HepG2 (cell line): ENCODE results near the gene PRRT1B. TPM values are rescaled to one million over a fixed set of nuclear protein-coding genes. Genes with fewer than 3 reads are reported as not detected.

Source experiments
- SRF ChIP-seq: IDR thresholded peaks from 2 replicates; pipeline ENCODE4 v1.6.1; 2011; ENCODE audit warnings: mild to moderate bottlenecking, low read depth, low read length, moderate library complexity
- ZNF678 ChIP-seq: sonication (generic); formaldehyde crosslinking; IDR thresholded peaks from 2 replicates; pipeline ENCODE4 v1.4.0; 2020; ENCODE audit warnings: mild to moderate bottlenecking, missing genetic modification reagents
- polyA plus RNA-seq, 8 experiments: library from polyadenylated mRNA; depleted of rRNA in 3 of 8; stranded (reverse) in 7 of 8; unstranded in 1 of 8; fragments of >200 nt; fragmentation: Illumina TruSeq in 4 of 8; extraction: Trizol in 4 of 8; gene quantifications; 2 replicates each; pipeline versions ENCODE4 v1.2.1 to v1.2.3, GENCODE V29; 2011 to 2016; ENCODE audit warnings: low read depth in 4 of 8, missing spikeins in 1 of 8, mixed read lengths in 1 of 8; ENCODE audit not compliant: insufficient read depth in 1 of 8
- total RNA-seq, 5 experiments: library from RNA; depleted of rRNA; stranded (reverse); fragments of >200 nt; fragmentation: Illumina TruSeq; extraction: Trizol; gene quantifications; 2 replicates each; pipeline ENCODE4 v1.2.3, GENCODE V29; 2016; ENCODE audit warnings: low read depth in 1 of 5
- TF ChIP-seq, protein P1 (sequence below): sonication (generic); formaldehyde crosslinking; IDR thresholded peaks from 2 replicates; pipeline ENCODE4 v1.5.0; 2020; ENCODE audit warnings: mild to moderate bottlenecking, missing genetic modification reagents
- TF ChIP-seq, protein P2 (sequence below), 2 experiments: fragments of 450-650 bp in 1 of 2; sonication (generic) in 1 of 2; formaldehyde crosslinking in 1 of 2; IDR thresholded peaks; 2 replicates each; pipeline versions ENCODE4 v1.6.1 to v1.8.0; 2016 to 2022; ENCODE audit warnings: antibody characterized with exemption in 1 of 2, mild to moderate bottlenecking in 1 of 2, missing genetic modification reagents in 1 of 2

PRRT1B gene
- total and polyA plus RNA-seq, 2 of the 13 experiments (the other 11 are each of a cell fraction or from before 2014, with no cell fraction given): not detected

DNA sequence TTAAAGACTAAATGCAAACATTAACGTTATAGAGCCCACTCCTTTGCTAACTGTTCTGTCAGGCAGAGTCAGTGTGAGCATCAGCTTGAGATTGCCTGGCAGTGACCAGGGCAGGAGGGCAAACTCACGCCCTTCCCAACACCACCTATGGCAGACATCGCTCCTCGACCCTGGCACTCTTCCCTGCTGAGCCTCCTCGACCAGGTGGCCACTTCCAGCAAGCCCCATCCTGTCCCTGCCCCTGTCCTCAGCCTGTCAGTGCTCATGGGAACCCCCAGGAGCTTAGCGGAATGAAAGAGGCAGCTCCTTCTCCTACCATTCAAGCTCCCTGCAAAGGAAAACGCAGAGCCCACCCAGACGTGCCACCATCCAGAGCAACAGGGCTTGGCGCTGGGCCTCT lies 42.0 kb downstream of the PRRT1B start (continued):
- TF ChIP-seq, protein P1, sequence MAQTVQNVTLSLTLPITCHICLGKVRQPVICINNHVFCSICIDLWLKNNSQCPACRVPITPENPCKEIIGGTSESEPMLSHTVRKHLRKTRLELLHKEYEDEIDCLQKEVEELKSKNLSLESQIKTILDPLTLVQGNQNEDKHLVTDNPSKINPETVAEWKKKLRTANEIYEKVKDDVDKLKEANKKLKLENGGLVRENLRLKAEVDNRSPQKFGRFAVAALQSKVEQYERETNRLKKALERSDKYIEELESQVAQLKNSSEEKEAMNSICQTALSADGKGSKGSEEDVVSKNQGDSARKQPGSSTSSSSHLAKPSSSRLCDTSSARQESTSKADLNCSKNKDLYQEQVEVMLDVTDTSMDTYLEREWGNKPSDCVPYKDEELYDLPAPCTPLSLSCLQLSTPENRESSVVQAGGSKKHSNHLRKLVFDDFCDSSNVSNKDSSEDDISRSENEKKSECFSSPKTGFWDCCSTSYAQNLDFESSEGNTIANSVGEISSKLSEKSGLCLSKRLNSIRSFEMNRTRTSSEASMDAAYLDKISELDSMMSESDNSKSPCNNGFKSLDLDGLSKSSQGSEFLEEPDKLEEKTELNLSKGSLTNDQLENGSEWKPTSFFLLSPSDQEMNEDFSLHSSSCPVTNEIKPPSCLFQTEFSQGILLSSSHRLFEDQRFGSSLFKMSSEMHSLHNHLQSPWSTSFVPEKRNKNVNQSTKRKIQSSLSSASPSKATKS: no peak
- no peak for TF ChIP-seq SRF
- TF ChIP-seq, protein P2, sequence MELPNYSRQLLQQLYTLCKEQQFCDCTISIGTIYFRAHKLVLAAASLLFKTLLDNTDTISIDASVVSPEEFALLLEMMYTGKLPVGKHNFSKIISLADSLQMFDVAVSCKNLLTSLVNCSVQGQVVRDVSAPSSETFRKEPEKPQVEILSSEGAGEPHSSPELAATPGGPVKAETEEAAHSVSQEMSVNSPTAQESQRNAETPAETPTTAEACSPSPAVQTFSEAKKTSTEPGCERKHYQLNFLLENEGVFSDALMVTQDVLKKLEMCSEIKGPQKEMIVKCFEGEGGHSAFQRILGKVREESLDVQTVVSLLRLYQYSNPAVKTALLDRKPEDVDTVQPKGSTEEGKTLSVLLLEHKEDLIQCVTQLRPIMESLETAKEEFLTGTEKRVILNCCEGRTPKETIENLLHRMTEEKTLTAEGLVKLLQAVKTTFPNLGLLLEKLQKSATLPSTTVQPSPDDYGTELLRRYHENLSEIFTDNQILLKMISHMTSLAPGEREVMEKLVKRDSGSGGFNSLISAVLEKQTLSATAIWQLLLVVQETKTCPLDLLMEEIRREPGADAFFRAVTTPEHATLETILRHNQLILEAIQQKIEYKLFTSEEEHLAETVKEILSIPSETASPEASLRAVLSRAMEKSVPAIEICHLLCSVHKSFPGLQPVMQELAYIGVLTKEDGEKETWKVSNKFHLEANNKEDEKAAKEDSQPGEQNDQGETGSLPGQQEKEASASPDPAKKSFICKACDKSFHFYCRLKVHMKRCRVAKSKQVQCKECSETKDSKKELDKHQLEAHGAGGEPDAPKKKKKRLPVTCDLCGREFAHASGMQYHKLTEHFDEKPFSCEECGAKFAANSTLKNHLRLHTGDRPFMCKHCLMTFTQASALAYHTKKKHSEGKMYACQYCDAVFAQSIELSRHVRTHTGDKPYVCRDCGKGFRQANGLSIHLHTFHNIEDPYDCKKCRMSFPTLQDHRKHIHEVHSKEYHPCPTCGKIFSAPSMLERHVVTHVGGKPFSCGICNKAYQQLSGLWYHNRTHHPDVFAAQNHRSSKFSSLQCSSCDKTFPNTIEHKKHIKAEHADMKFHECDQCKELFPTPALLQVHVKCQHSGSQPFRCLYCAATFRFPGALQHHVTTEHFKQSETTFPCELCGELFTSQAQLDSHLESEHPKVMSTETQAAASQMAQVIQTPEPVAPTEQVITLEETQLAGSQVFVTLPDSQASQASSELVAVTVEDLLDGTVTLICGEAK (IDR thresholded peaks at IDR 0.05): no peak
- TF ChIP-seq, protein P2 (CRISPR knock-in tag; IDR thresholded peaks at IDR 0.05): no peak
- no peak for TF ChIP-seq ZNF678 (CRISPR knock-in tag)
- TF ChIP-seq, all 625 proteins: peak for 0
